Measurements from ENCODE around the gene NADK.

The NADK gene

GRCh38 chr1:1777950-1778662 is at the start of gene NADK:
Gene NADK (minus strand): TSS chr1:1778470. CDS start chr1:1765406, 13,064 bp downstream.
- DNase-seq: peak; percentile 77

GRCh38 chr1:1827089-1827848 is 49.0 kb upstream of the NADK start:
- no peak for DNase-seq

- DNase-seq: no peak
These were observed 48.3 kb upstream of the NADK start for GRCh38 chr1:1826356-1827088.

- no peak for DNase-seq
These were observed 46.9 kb upstream of the NADK start for GRCh38 chr1:1825217-1825616.

GRCh38 chr1:1819762-1820161 is 41.5 kb upstream of the NADK start:
- DNase-seq: no peak

- DNase-seq: no peak
These were observed 39.0 kb upstream of the NADK start for GRCh38 chr1:1817221-1817620.

GRCh38 chr1:1815606-1816281 is 37.5 kb upstream of the NADK start:
- no peak for DNase-seq

- no peak for DNase-seq
These were observed 31.2 kb upstream of the NADK start for GRCh38 chr1:1809489-1809888.

- DNase-seq: no peak
These were observed 29.9 kb upstream of the NADK start for GRCh38 chr1:1808206-1808605.

GRCh38 chr1:1806890-1807289 is 28.6 kb upstream of the NADK start:
- no peak for DNase-seq

GRCh38 chr1:1804301-1804700 is 26.0 kb upstream of the NADK start:
- no peak for DNase-seq

- no peak for DNase-seq
These were observed 24.6 kb upstream of the NADK start for GRCh38 chr1:1802871-1803270.

- DNase-seq: no peak
These were observed 21.4 kb upstream of the NADK start for GRCh38 chr1:1799716-1800115.

- DNase-seq: no peak
These were observed 19.6 kb upstream of the NADK start for GRCh38 chr1:1797731-1798341.

GRCh38 chr1:1796466-1796865 is 18.2 kb upstream of the NADK start:
- no peak for DNase-seq

GRCh38 chr1:1794999-1795398 is 16.7 kb upstream of the NADK start:
- DNase-seq: no peak

GRCh38 chr1:1793481-1794244 is 15.4 kb upstream of the NADK start:
- no peak for DNase-seq

GRCh38 chr1:1788646-1789431 is 10.6 kb upstream of the NADK start:
- no peak for DNase-seq

GRCh38 chr1:1788136-1788535 is 9.9 kb upstream of the NADK start:
- no peak for DNase-seq

- DNase-seq: no peak
These were observed 8.8 kb upstream of the NADK start for GRCh38 chr1:1786836-1787605.

Measured in right hindlimb (tissue), 1 donor.